HG02981 (cell line): ENCODE measurements around the gene CHRNB2.
"Not testable (repeated sequence)": the region's sequence is repeated elsewhere in the genome, so short reads cannot be mapped to it uniquely, and the experiment has no call there.

Experiments used
- ATAC-seq: cut with Tn5 transposase; IDR thresholded peaks from one replicate; pipeline ENCODE4 v1.9.1; 2021; ENCODE audit warnings: mild to moderate bottlenecking, moderate library complexity; ENCODE audit not compliant: unreplicated experiment

CHRNB2 gene

GRCh38 chr1:154567386-154568156, at the start of gene CHRNB2:
Gene CHRNB2, plus strand, starts transcription at chr1:154567778. Its CDS starts 267 bp downstream, at chr1:154568045.
- no peak for ATAC-seq

- no peak for ATAC-seq
Observed at GRCh38 chr1:154519591-154519991, 48.0 kb upstream of the CHRNB2 start.

- ATAC-seq, result no peak
Observed at GRCh38 chr1:154520333-154520732, 47.2 kb upstream of the CHRNB2 start.

- no peak for ATAC-seq
Observed at GRCh38 chr1:154521695-154522094, 45.9 kb upstream of the CHRNB2 start.

GRCh38 chr1:154524881-154525280, 42.7 kb upstream of the CHRNB2 start:
- ATAC-seq, result no peak

- no peak for ATAC-seq
Observed at GRCh38 chr1:154527192-154527591, 40.4 kb upstream of the CHRNB2 start.

GRCh38 chr1:154529308-154529707, 38.3 kb upstream of the CHRNB2 start:
- no peak for ATAC-seq

- ATAC-seq, result not testable (repeated sequence)
Observed at GRCh38 chr1:154531950-154532349, 35.6 kb upstream of the CHRNB2 start.

GRCh38 chr1:154533952-154534844, 33.4 kb upstream of the CHRNB2 start:
- ATAC-seq, result no peak

GRCh38 chr1:154536570-154536969, 31.0 kb upstream of the CHRNB2 start:
- no peak for ATAC-seq

- no peak for ATAC-seq
Observed at GRCh38 chr1:154539486-154540483, 27.8 kb upstream of the CHRNB2 start.

- no peak for ATAC-seq
Observed at GRCh38 chr1:154541231-154541630, 26.3 kb upstream of the CHRNB2 start.

GRCh38 chr1:154546264-154547063, 21.1 kb upstream of the CHRNB2 start:
- ATAC-seq, result no peak

- ATAC-seq, result no peak
Observed at GRCh38 chr1:154547105-154547732, 20.4 kb upstream of the CHRNB2 start.

GRCh38 chr1:154548028-154548427, 19.6 kb upstream of the CHRNB2 start:
- ATAC-seq, result no peak

GRCh38 chr1:154549202-154549770, 18.3 kb upstream of the CHRNB2 start:
- no peak for ATAC-seq

- ATAC-seq, result no peak
Observed at GRCh38 chr1:154550070-154550469, 17.5 kb upstream of the CHRNB2 start.

- no peak for ATAC-seq
Observed at GRCh38 chr1:154550657-154551056, 16.9 kb upstream of the CHRNB2 start.

GRCh38 chr1:154551474-154551873, 16.1 kb upstream of the CHRNB2 start:
- ATAC-seq, result no peak
